DMS 273 (cell line): ENCODE data around the gene PDGFC.
"Not testable (repeated sequence)": the region's sequence is repeated elsewhere in the genome, so short reads cannot be mapped to it uniquely, and the experiment has no call there.

Experiments
- DNase-seq: peaks from one replicate; lab custom pipeline; 2025; ENCODE audit not compliant: unreplicated experiment; lab: John Stamatoyannopoulos, UW

Gene PDGFC

DNA sequence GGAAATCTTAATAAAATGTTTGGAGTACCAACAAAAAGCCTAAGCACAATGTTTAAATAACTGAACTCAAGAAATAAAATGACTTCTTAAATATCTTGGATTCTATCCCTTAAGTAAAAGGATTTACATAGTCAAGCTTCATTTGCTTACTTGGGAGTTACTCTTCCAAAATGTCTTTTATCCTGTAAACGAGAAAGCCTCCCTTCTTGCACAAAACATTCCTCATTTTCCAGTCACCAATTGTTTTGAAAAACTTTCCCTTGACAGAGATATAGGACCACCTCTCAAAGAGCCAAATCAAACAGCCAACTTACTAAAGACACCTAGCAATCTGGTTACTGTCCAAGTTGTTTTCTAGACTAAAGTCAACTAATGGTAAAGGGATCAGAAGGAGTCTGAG is 18.6 kb downstream of the PDGFC start:
- no peak for DNase-seq

DNA sequence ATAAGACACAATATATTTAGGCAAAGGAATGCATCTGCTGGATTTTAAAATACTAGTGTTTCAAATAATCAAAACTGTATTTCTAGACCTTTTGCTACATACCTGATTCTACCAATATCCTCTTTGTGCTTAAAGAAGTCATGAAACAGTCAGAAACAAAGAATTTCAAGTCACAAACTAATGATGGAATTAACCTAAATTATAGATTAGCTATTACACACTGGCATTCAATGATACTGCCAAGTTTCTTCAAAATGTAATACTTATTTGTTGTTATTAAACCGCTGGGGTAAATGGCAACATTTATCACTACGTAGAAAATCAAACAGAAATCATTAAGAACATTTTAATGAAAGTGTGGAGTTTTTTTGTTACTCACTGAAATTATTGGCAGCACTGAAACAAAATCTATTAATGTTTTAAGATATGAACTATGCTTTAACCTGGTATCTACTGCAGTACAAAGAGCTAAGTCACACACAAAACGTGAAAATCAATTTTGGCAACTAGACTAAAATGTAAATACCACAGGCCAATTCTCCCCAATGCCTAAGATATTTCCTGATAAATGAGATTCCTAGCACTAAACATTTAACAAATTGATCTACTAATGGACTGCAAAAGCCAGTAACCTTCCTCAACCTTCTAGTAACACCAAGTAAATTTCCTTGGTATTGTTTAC is 19.4 kb downstream of the PDGFC start:
- DNase-seq, result no peak

DNA sequence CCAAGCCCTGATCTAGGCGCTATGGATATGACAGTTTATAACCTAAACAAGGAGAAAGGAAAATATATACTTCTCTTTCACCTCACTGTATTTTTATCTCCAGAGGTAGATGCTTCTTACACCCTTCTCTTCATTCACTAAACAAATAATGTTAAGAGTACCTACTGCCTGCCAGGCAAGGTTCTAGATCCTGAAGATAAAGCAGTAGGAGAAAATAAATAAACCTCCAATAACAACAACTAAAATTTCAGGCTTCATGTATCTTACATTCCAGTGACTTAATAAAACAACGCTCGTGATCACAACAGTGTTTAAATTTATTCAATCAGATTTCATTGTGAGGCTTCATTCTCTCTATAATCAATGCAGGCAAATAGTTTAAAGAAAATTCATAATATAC is 20.7 kb downstream of the PDGFC start:
- no peak for DNase-seq

DNA sequence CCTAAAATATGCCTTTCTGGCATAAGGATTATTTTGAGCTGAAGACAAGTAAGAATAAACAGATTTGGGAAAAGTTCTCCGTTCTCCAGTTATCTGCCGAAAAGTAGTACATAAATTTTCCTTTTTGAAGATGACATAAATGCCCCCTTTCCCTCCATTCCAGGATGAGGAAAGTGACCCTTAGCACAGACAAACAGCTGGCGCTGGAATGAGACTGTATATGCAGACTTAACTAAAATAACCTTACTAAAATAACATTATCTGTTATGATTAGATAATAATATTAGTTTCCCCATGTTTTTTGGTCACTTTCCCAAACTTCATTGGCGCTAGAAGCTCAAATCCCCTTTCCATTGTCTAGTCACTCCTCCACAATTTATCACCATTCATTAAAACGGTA is 21.5 kb downstream of the PDGFC start:
- DNase-seq, result no peak

DNA sequence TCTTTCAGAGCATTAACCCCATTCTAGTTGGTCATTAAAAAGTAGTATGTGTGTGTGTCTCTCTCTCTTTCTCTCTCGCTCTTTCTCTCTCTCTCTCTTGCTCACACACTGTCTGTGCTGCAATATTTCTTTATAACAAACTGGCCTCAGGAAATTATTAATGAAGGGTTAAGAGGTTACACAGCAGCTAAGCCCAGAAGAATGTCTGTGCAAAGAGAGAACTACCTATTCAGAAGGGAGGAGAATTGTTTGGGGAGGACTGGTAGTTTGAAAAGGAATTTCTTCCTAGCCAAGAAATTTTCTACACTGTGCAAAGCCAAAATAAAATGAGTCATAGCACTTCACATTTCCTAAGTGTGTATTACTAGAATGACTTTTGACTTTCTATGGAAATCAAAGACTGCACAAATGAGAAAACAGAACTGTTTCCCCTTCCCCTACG is 22.2 kb downstream of the PDGFC start:
- DNase-seq, result no peak

DNA sequence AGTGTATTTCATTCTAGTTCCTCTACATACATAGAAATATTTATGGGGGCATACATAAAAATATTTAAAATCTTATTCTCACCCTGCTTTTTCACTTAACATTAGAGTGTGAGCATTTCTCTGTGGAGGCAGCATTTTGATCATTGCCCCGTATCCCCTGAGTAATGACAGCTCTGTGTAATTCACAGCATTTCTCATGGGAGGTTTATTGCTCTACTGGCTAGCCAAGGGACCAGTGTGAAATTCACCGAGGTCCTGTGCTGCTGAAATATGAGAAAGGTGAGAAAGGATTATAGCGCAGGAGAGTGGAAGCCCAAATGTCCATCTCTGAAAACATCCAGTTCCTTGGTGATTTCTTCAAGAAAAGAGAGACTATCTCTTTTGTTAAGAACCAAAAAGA is 22.9 kb downstream of the PDGFC start:
- peak; percentile 32 for DNase-seq

DNA sequence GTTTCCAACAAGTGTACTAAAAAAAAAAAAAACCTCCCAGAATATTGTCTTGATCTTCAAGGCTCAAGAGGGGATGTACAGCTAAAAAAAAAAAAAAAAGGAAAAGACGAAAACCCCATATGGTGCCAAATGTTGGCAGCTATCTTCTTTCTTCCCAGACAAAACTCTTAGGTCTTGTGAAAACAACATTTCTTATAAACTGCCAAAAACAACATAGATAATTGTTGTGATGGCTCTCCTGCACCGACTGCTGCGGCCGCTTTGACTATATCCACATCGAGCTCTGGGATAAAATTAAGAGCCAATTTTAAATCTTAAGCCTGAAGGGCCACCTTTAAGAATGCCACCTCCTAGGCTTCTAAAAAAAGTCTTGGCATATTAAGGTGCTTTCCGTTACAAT is 23.5 kb downstream of the PDGFC start:
- DNase-seq, result no peak

DNA sequence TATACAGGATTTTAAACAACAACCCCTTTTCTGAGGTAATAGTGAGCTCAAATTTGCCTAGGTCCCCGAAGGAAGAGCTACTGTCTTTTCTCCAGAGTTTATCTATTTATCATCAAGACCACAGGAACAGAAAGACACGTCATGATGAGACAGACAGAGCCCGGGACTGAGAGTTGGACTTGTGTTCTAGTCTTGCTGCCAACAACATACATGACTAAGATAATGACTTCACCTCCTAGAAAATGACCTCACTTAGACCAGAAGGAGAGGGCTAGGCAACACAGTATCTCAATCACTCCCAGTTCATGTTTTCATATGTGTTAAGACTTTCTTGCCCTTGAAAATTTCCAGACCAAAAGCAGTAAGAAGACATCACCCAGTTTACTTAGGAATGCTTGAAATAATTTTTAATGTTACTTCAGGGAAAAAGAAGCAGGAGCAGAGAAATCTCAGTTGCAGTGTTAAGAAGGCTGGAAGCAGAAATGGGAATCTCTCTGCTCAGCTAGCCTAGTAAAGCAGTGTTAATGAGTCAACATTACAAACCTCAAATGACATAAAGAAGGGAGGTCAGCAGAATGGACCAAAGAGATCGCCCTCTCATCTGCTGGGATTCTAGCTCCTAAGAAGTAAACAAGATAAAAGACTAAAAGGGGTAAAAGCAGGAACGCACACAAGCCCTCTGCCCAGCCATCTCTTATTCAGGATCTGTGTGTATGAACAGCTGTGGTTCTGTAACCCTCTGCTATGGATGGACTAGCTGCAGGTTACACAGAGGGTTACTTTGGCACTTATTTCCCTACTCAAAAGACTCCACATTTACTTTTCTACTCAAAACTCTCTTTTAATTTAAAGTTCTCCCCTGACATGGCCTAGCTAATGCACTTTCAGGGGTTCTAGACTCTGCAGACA is 24.8 kb downstream of the PDGFC start:
- peak; percentile 44 for DNase-seq

DNA sequence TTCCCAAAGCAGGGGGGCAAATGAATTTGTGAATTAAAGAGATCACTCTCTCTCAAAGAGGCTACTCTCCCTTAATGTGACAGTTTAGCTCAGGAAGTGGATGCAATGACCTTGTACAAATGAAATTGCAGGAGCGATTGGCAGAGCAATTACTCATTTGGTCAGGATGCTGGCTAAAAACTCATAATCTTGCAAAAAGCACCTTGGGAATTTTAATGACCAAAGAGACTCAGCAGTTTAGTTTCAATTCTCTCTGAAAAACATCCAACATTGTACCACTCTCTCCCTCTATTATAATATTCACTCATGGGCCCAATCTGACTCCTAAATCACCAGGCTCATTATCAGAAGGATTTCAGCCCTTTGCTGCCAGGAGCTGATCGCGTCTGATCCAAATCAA is 26.1 kb downstream of the PDGFC start:
- no peak for DNase-seq

DNA sequence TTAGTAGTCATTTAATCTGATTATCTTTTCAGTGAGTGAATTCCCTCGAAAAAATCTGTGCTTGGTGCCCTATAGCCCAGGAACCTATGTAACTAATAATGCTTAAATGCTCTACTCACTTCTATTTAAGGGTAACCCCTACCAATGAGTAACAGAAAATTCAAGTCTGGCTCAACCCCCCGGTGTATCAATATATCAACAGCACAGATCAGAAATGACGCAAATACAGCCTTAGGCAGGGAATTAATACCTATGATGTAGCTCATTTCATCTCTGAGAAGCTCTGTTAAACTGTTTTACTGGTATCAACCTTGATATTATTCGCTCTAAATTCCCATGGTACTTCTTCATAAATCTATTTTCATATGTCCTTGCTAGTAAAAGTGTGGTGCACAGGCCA is 28.6 kb downstream of the PDGFC start:
- no peak for DNase-seq

DNA sequence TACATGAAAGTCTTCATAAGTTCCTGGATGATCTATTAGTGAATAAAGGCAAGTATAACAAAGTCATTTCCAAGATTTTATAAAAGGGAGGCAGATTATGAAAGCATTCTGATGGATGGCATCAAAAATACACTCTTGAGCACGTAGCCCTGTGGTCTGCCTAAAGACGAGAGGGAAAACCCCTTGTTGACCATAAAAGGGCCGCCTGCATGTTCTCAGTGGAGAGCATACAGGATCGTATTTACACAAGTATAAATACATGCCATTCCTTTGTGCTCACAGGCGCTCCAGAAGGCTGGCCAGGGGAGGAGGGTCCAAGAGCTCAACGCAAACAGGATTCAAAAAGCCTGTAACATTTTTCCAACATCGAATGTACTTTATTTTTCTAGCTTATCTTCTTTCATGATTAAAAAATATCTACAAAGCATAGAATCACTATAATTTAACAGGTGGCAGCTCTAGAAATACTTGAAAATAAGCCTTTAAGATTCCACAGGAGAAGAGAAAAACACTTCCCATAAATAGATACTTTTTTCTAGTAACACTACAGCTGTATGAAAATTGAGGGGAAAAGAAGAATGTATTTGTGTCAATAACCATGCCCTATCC is 29.6 kb downstream of the PDGFC start:
- peak; percentile 73 for DNase-seq

DNA sequence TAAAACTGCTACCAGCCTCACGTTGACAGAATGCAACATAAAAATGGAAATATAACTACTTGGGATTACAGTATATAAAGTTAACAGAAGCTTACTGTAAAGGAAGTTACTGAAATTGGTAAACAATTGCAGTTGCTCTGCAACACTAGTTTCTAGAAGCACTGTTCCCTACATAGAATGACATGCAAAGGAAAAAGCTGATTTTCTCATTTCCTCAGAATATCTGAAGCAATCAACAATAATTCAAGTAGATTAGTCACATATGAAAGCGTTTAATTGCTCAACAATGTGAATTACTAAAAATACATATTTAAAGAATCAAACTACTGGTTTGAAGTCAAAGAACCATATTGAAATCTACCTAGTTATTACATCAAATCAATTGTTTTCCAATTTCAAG is 31.8 kb downstream of the PDGFC start:
- no peak for DNase-seq

DNA sequence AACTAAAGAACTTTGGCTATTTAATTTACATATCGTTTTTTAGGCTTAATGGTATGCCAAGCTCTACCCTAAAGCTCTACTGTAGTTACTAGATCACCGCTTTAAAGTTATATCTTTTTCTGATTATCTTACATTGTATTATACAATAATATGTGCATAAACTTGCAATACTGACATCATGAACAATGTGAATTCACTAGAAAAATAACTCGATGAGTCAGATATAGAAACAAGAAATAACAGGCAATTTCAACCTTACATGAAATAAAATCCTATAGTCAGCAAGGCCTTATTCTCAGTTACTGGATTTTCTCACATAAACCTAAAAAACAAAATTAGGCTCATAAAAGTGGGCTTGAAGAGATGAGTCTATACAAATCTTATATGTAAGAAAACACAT is 32.5 kb downstream of the PDGFC start:
- no peak for DNase-seq

DNA sequence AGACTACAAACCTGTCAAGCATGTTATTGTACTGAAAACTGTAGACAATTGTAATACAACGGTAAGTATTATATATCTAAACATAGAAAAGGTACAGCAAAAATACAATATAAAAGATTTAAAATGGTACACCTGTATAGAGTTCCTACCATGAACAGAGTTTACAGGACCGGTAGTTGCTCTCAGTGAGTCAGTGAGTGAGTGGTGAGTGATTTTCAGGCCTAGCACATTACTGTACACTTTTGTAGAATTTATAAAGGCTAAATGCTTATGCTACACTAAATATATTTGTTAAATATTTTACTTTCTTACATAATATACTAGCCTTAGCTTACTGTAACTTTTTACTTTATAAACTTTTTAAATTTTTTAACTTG is 37.4 kb downstream of the PDGFC start:
- no peak for DNase-seq

DNA sequence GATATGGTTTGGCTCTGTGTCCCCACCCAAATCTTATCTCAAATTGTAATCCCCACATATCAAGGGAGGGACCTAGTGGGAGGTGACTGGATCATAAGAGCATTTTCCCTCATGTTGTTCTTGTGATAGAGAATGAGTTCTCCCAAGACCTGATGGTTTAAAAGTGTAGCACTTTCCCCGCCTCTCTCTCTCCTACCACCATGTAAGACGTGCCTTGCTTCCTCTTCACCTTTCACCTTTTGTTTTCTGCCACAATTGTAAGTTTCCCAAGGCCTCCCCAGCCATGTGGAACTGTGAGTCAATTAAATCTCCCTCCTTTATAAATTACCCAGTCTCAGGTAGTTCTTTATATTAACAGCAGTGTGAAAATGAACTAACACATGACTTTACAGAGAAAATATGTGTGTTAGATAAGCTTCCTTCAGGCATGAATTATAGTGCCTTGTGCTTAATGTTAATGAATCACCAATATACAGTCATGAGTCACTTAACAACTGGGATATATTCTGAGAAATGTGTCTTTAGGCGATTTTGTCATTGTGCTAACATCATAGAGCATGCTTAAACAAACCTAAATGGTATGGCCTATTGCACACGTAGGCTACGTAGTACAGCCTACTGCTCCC is 37.9 kb downstream of the PDGFC start:
- no peak for DNase-seq

DNA sequence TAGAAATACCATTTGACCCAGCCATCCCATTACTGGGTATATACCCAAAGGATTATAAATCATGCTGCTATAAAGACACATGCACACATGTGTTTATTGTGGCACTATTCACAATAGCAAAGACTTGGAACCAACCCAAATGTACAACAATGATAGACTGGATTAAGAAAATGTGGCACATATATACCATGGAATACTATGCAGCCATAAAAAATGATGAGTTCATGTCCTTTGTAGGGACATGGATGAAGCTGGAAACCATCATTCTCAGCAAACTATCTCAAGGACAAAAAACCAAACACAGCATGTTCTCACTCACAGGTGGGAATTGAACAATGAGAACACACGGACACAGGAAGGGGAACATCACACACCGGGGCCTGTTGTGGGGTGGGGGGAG is 39.2 kb downstream of the PDGFC start:
- not testable (repeated sequence) for DNase-seq

DNA sequence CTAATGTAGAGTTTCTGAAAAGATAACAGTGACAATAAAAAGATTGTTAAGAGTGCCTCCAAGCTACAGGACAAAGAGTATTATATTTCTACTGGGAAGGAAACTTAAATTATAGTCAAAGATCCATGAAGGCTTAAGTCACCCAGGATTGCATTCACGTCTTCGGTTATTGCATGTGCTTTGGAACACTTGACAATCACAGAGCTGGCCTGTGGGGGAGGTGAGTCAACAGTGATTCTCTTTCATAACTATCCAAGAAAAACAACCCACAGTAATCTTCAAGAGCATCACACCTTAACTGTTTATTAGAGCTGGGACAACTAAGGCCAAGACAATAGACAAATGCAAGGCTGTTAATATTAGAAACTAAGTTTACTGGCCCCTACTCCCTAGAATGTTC is 40.3 kb downstream of the PDGFC start:
- DNase-seq, result no peak

DNA sequence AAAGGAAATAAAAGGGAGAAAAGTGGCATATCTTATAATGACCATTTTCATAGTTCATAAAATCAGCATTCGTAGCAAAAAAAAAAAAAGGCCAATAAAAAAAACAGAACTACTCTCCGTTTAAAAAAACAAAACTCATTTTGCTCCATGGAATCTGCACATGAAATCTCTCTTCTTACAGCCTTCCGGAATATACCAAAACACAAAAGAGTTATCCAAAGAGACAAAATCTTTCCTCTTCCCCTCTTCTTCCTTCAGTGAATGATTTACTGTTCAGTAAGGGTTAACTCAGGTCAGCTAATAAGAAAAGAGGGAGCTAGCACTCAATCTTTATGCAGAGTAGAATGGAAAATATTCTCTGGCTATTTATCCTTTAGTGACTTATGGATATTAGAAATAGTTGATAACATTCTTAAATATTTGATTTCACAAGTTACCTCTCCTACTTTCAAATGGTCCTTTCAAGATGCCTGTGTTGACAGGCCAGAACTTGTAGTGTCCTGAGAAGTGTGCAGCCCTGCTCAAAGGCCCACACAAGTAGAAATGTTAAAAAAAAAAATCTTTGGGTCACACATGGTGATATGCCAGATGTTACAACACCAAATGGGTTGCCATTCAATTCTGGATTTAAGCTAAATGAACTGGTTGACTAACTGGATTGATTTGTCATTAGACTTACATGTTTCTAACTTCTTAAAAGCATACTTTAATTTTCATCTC is 42.1 kb downstream of the PDGFC start:
- no peak for DNase-seq

DNA sequence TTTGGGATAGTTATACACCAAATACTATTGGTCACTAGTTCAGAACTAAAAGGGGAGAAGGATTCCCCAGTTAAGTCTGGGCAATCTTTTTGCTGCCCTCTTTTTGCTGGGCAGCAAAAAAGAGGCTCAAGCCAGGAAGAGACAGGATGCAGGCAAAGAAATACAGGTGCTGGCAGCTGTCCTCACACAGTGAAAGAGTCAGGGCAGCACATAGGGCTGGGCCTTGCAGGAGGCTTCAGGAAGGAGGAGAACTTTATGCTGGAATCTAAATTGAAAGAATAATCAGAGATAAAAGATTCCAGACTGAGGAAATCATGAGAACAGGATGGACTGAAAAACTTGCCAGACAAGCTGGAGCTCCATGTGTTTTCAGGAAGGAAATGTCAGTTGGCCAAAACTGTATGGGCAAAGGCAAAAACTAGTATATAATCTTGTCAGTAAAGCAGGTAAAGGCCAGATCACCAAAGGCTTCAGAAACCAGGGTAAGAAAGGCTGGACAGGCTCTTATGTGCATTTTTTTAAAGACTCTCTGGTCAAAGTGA is 46.8 kb downstream of the PDGFC start:
- DNase-seq, result no peak

DNA sequence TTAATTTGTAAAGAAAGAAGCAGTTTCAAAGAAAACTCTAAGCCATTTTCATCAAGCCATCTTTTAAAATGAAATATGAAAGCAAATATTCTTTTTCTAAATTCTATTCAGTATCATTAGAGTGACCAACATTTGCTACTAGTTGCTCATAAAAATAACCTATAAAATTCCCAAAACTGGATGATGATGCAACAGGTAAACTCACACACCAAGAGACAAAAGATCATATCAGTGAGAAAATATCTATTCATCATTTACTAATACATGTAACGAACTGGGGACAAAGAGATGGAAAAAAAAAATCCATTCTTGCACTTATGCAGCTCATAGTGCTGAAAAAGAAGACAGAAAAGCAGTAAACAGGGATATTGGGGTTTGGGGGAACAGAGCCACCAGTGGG is 48.1 kb downstream of the PDGFC start:
- no peak for DNase-seq

DNA sequence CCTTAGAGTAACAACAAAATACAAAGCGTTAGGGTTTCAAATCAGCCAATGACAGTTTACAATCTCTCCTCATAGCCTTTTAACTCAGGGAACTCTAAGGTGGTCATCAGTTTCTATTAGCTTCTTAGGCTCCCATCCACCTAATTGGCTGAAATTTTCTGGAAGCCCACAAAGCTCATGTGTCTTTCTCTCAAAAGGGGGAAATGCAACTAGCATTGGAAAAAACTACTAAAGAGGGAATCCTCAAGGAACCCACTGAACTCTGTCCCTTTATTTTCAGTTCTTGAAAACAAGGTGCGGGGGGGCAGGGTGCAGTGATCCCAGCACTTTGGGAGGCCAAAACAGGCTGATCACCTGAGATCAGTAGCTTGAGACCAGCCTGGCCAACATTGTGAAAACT is 56.4 kb downstream of the PDGFC start:
- no peak for DNase-seq
